H1 (cell line): Measurements from ENCODE around the gene CTNNA3. TPM values are rescaled to one million over a fixed set of nuclear protein-coding genes. Genes with fewer than 3 reads are reported as not detected.

Source experiments
- EZH2 ChIP-seq: fragments of 200-600 bp; sonication (generic); IDR thresholded peaks from 2 replicates; pipeline ENCODE4 v1.7.1; 2012; ENCODE audit warnings: low read depth, mild to moderate bottlenecking, moderate library complexity, low read length, inconsistent platforms; ENCODE audit not compliant: severe bottlenecking
- GTF2F1 ChIP-seq: IDR thresholded peaks from 2 replicates; pipeline ENCODE4 v1.6.1; 2012; ENCODE audit warnings: low read depth, low read length, improper control_type of control experiment, borderline replicate concordance
- ZNF274 ChIP-seq: IDR thresholded peaks from 2 replicates; pipeline ENCODE4 v1.7.0; 2012; ENCODE audit warnings: low read length, borderline replicate concordance; ENCODE audit errors: extremely low read depth
- polyA plus RNA-seq, 7 experiments: library from polyadenylated mRNA; depleted of rRNA in 3 of 7; stranded (reverse) in 5 of 7; unstranded in 2 of 7; fragments of >200 nt in 5 of 7; fragments of 200-250 nt in 2 of 7; gene quantifications; 1 replicate in 5 of 7; 2 replicates in 1 of 7; 4 replicates in 1 of 7; pipeline versions ENCODE4 v1.2.1 to v1.2.3, GENCODE V29; 2011 to 2013; ENCODE audit warnings: missing spikeins in 2 of 7, mixed read lengths in 2 of 7
- total RNA-seq: library from RNA; stranded (reverse); fragmentation: NEBNext Ultra II Directional; extraction: Animal tissue kit (Norgen Biotek cat#: 25700); gene quantifications from 2 replicates; pipeline ENCODE4 v1.2.1, GENCODE V29; 2021

Gene CTNNA3
- total and polyA plus RNA-seq, 2 of the 8 experiments (the other 6 are each of a cell fraction or from before 2014, with no cell fraction given): 1.3 to 1.5 TPM

DNA sequence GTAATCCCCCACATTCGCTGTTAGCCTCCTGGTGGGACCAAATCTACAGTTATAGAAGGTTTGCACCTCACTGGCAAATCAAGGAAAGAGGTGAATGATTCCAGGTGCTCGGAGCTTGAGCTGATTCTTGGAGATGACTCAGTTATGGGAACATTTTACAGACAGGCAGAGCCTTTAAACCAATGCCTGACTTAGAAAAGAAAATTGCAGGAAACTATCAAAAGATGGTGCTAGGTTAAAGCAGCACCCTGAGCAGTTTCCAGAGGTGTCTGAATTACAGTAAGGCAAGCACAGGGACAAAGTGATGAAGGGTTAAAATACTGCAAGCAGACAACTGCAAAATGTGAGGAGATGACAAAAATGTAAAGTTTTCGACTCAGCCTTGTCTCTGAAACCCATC, 767.2 kb downstream of the CTNNA3 start (continued):
- TF ChIP-seq GTF2F1: no peak
- TF ChIP-seq EZH2: no peak
- no peak for TF ChIP-seq ZNF274
- TF ChIP-seq, all 59 proteins: peak for 0
